ENCODE measurements around the gene RNF40.
A peak's percentile ranks its signal among the peaks of the same experiment; 100 is the strongest.

The RNF40 gene

DNA sequence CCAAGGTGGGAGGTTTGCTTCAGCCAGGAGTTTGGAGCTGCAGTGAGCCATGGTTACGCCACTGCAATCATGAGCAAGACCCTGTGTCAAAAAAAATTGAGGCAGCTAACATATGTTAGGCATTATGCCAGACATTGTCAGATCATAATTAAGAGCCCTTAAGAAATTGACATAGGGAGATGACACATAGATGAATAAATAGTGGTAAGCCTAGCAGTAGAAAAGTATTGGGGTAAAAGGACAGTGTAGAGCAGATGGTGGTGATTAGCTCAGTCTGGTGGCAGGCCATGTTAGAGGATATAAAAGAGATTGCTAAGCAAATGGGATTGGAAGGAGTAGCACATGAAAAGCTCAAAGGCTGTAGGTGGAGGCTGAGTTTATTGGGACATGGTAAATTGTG is 40.5 kb upstream of the RNF40 start:
- no peaks in the 10 kb centered on the region for H3K27me3 Mint-ChIP-seq (ENCODE audit: low read depth)
- H3K9me3 Mint-ChIP-seq, result no peaks in the 10 kb centered on the region
- no peak overlapping the region for H3K4me3 Mint-ChIP-seq
- peaks cover 81% of the 10 kb centered on the region for H3K36me3 Mint-ChIP-seq (ENCODE audit: low read depth)
- no peaks in the 10 kb centered on the region for H3K4me1 Mint-ChIP-seq
- TF ChIP-seq, protein P1, sequence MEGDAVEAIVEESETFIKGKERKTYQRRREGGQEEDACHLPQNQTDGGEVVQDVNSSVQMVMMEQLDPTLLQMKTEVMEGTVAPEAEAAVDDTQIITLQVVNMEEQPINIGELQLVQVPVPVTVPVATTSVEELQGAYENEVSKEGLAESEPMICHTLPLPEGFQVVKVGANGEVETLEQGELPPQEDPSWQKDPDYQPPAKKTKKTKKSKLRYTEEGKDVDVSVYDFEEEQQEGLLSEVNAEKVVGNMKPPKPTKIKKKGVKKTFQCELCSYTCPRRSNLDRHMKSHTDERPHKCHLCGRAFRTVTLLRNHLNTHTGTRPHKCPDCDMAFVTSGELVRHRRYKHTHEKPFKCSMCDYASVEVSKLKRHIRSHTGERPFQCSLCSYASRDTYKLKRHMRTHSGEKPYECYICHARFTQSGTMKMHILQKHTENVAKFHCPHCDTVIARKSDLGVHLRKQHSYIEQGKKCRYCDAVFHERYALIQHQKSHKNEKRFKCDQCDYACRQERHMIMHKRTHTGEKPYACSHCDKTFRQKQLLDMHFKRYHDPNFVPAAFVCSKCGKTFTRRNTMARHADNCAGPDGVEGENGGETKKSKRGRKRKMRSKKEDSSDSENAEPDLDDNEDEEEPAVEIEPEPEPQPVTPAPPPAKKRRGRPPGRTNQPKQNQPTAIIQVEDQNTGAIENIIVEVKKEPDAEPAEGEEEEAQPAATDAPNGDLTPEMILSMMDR (IDR thresholded peaks at IDR 0.05; ENCODE audit: unreplicated experiment in 3 of 3), result no peak
- H3K27ac Mint-ChIP-seq, result no peak overlapping the region

DNA sequence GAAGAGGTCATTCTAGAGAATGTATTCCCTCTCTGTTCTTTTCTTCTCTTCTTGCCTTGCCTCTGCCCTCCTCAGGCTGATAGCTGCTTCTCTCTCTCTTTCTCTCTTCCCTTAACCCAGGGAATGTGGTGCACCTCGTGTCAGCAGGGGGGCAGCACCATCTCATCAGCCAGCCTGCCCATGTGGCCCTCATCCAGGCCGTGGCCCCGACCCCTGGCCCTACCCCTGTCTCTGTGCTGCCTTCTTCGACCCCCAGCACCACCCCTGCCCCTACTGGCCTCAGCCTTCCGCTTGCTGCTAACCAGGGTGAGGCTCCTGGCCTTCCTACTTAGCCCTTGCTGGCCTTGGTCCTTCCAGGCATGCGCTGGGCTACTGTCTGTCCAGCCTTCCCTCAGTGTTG is 39.7 kb upstream of the RNF40 start:
- TF ChIP-seq, protein P1 (IDR thresholded peaks at IDR 0.05; ENCODE audit: unreplicated experiment in 3 of 3), result no peak
- no peaks in the 10 kb centered on the region for H3K27me3 Mint-ChIP-seq (ENCODE audit: low read depth)
- no peaks in the 10 kb centered on the region for H3K9me3 Mint-ChIP-seq
- H3K27ac Mint-ChIP-seq, result peak overlapping the region in 1 of 3 experiments; percentile 35
- H3K4me3 Mint-ChIP-seq, result no peak overlapping the region
- H3K36me3 Mint-ChIP-seq (ENCODE audit: low read depth), result peaks cover 79% of the 10 kb centered on the region
- H3K4me1 Mint-ChIP-seq, result no peaks in the 10 kb centered on the region

DNA sequence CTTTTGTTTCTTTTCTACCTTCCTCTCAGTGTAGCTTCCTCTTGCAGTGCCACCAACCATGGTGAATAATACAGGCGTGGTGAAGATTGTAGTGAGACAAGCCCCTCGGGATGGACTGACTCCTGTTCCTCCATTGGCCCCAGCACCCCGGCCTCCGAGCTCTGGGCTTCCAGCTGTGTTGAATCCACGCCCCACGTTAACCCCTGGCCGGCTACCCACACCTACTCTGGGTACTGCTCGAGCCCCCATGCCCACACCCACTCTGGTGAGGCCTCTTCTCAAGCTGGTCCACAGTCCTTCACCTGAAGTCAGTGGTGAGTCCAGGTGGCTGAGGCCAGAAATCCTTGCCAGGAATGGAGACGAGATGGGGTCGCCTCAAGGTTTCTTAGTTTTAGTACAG is 39.2 kb upstream of the RNF40 start:
- H3K9me3 Mint-ChIP-seq, result no peaks in the 10 kb centered on the region
- no peak overlapping the region for H3K4me3 Mint-ChIP-seq
- no peaks in the 10 kb centered on the region for H3K27me3 Mint-ChIP-seq (ENCODE audit: low read depth)
- peak overlapping the region in 1 of 3 experiments; percentile 35 for H3K27ac Mint-ChIP-seq
- H3K36me3 Mint-ChIP-seq (ENCODE audit: low read depth), result peaks cover 79% of the 10 kb centered on the region
- no peaks in the 10 kb centered on the region for H3K4me1 Mint-ChIP-seq
- TF ChIP-seq, protein P1 (IDR thresholded peaks at IDR 0.05; ENCODE audit: unreplicated experiment in 3 of 3), result no peak

DNA sequence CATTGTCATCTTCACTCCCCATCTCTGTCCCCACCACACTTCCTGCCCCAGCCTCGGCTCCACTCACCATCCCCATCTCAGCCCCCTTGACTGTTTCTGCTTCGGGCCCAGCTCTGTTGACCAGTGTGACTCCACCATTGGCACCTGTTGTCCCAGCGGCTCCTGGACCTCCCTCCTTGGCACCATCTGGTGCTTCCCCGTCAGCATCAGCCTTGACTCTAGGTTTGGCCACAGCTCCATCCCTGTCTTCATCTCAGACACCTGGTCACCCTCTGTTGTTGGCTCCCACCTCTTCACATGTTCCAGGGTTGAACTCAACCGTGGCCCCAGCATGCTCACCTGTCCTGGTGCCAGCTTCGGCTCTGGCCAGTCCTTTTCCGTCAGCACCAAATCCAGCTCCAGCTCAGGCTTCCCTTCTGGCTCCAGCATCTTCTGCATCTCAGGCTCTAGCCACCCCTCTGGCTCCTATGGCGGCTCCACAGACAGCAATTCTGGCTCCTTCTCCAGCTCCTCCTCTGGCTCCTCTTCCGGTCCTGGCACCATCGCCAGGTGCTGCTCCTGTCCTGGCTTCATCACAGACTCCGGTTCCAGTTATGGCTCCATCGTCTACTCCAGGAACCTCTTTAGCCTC is 38.3 kb upstream of the RNF40 start:
- Mint-ChIP-seq H3K27ac (no peak overlapping the region), H3K9me3 (no peaks in the 10 kb centered on the region), H3K36me3 (ENCODE audit: low read depth) (peaks cover 83% of the 10 kb centered on the region), H3K4me1 (no peaks in the 10 kb centered on the region), H3K27me3 (ENCODE audit: low read depth) (no peaks in the 10 kb centered on the region), H3K4me3 (no peak overlapping the region)
- TF ChIP-seq, protein P1 (IDR thresholded peaks at IDR 0.05; ENCODE audit: unreplicated experiment in 3 of 3), result no peak

DNA sequence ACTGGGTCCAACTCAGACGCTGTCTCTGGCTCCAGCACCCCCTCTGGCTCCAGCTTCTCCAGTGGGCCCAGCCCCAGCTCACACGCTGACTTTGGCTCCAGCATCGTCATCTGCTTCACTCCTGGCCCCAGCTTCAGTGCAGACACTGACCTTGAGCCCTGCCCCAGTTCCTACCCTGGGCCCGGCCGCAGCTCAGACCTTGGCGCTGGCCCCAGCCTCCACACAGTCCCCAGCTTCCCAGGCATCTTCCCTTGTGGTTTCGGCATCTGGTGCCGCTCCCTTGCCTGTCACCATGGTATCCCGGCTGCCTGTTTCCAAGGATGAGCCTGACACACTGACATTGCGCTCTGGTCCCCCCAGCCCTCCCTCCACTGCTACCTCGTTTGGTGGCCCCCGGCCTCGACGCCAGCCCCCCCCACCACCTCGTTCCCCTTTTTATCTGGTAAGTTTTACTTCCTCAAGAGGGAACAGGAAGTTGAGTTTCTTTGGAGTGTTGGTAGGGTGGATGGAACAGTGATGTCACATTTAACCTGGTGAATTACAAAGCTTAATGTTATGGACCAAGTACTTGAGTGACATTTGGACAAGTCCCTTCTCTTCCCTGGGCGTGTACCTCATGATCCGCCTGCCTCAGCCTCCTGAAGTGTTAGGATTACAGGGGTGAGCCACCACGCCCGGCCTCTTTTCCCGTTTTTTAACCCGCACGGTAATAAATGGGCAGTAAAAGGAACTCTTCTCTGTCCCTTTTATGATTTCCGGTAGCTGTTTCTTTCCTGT is 37.3 kb upstream of the RNF40 start:
- Mint-ChIP-seq H3K4me3 (no peak overlapping the region), H3K27ac (no peak overlapping the region)

More for the DNA sequence above, 37.3 kb upstream of the RNF40 start:
- peaks cover 85% of the 10 kb centered on the region for H3K36me3 Mint-ChIP-seq (ENCODE audit: low read depth)
- TF ChIP-seq, protein P1 (IDR thresholded peaks at IDR 0.05; ENCODE audit: unreplicated experiment in 3 of 3), result no peak
- H3K4me1 Mint-ChIP-seq, result no peaks in the 10 kb centered on the region
- H3K9me3 Mint-ChIP-seq, result no peaks in the 10 kb centered on the region
- no peaks in the 10 kb centered on the region for H3K27me3 Mint-ChIP-seq (ENCODE audit: low read depth)
